ENCODE measurements around the gene STXBP2.
A peak's percentile ranks its signal among the peaks of the same experiment; 100 is the strongest.

STXBP2 gene

GRCh38 chr19:7636691-7637373 is at the start of gene STXBP2:
STXBP2 (plus strand) TSS chr19:7637110; CDS start chr19:7637150, 40 bp downstream.
- DNase-seq, result peak; percentile 87 to 96

- no peak for DNase-seq
These were observed 47.1 kb upstream of the STXBP2 start for GRCh38 chr19:7589822-7590221.

- DNase-seq, result no peak
These were observed 46.7 kb upstream of the STXBP2 start for GRCh38 chr19:7590256-7590655.

GRCh38 chr19:7595466-7596133 is 41.3 kb upstream of the STXBP2 start, which contains the start of gene CAMSAP3:
CAMSAP3 (plus strand) TSS chr19:7595863; CDS start chr19:7596003, 140 bp downstream.
- DNase-seq, result peak; percentile 32 to 49

- DNase-seq, result no peak
These were observed 40.5 kb upstream of the STXBP2 start for GRCh38 chr19:7596211-7596937.

- no peak for DNase-seq
These were observed 39.2 kb upstream of the STXBP2 start for GRCh38 chr19:7597689-7598088.

GRCh38 chr19:7598180-7598579 is 38.7 kb upstream of the STXBP2 start:
- no peak for DNase-seq

GRCh38 chr19:7600721-7601120 is 36.2 kb upstream of the STXBP2 start:
- no peak for DNase-seq

GRCh38 chr19:7602240-7602934 is 34.5 kb upstream of the STXBP2 start:
- DNase-seq, result no peak

- DNase-seq, result no peak
These were observed 33.9 kb upstream of the STXBP2 start for GRCh38 chr19:7602935-7603497.

GRCh38 chr19:7603919-7604318 is 33.0 kb upstream of the STXBP2 start:
- DNase-seq, result no peak

GRCh38 chr19:7605490-7606222 is 31.3 kb upstream of the STXBP2 start:
- DNase-seq, result peak; percentile 23 to 32

- DNase-seq, result no peak
These were observed 30.6 kb upstream of the STXBP2 start for GRCh38 chr19:7606289-7606688.

- no peak for DNase-seq
These were observed 29.6 kb upstream of the STXBP2 start for GRCh38 chr19:7607212-7607873.

GRCh38 chr19:7607874-7608560 is 28.9 kb upstream of the STXBP2 start:
- no peak for DNase-seq

GRCh38 chr19:7610491-7611240 is 26.2 kb upstream of the STXBP2 start:
- DNase-seq, result no peak

GRCh38 chr19:7611541-7612279 is 25.2 kb upstream of the STXBP2 start:
- DNase-seq, result no peak

- no peak for DNase-seq
These were observed 24.3 kb upstream of the STXBP2 start for GRCh38 chr19:7612282-7613274.
